ENCODE data around the gene SRGAP2.
"Not testable (repeated sequence)": the region's sequence is repeated elsewhere in the genome, so short reads cannot be mapped to it uniquely, and the experiment has no call there.

SRGAP2 gene

DNA sequence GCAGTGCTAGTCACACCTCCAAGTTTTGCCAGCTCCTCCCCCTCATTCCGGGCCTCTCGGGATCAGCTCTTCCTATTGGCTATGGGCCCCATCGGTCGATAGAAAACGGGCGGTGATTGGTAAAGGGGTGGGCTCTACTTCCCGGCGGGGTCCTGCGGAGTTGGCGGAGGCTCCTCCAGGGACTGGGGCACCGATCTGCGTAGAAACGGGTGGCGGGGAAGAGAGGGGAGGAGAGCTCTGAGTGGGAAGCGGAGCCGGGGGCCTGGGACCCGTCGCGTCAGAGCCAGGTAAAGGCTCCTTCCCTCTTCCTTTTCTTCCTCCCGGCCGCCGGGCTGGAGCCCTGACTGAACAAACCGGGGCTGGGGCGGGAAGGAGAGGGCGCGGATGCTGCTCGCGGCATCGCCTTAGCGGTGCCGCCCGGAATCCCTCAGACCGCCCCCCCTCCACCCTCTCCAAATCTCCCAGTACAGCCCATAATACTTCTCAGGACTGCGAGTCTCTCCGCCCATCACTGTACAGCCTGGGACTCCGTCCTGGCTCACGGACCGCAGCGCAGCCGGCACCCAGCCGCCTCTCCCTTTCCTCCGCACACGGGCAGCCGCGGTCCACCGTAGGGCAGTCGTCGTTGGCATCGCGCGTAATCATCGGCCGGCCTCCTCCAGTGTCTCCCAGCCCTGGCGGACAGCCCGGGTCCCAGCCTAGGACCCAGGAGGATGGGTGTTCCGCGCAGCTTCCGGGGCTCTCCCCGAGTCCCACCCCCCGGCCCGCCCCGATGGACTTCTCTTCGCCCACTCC lies at the start of gene SRGAP2:
SRGAP2 (plus strand) TSS at position 178 of the 795 bp plus-strand sequence. CDS start 2,430 bp downstream, outside the sequence.
- DNase-seq (ENCODE audit: low spot score in 2 of 2) (peak; percentile 23 to 41), ATAC-seq (replicated peaks; ENCODE audit: extremely low read depth, poor library complexity, severe bottlenecking) (peak; percentile 0)
- not testable (repeated sequence) for H3K36me3 Mint-ChIP-seq (ENCODE audit: insufficient read depth); H3K27me3 Mint-ChIP-seq; H3K9me3 Mint-ChIP-seq; H3K4me1 Mint-ChIP-seq
- peak within 1 kb of the TSS; percentile 82 for H3K4me3 Mint-ChIP-seq
- peak within 1 kb of the TSS; percentile 63 for H3K27ac Mint-ChIP-seq (ENCODE audit: low read depth)

DNA sequence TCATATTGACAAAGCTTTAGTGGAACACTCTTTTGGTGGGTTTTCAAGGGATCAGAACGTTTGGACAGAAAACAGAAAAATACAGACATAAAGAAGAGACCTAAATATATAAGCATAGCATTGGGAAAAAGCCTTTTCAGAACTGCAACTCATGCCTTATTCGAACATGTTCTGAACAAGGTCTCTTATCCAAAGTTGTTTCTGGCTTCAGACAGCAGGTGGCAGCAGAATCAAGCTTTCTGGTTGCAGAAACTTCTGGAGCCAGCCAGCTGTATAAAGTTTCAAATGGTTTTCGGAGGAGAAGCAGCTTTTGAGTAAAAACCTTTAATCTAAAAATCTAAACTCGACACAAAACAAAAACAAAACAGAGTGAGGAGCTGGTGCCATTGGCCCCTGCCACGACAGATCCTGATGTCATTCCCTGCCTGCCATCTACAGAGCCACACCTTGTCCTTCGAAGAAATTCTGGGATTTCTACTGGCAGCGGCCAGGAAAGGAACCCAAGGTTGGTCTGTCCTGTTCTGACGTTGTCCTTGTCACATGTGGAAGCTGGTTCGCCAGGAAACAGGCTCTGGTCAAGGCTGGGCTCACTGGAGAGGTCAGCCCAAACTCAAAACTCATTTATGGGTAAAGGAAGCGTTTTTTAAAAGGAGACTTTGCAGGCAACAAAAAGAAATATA lies 35.9 kb upstream of the SRGAP2 start:
- H3K27me3 Mint-ChIP-seq; ATAC-seq (replicated peaks; ENCODE audit: extremely low read depth, poor library complexity, severe bottlenecking); H3K4me3 Mint-ChIP-seq; H3K27ac Mint-ChIP-seq (ENCODE audit: low read depth); DNase-seq (ENCODE audit: low spot score in 2 of 2); H3K36me3 Mint-ChIP-seq (ENCODE audit: insufficient read depth); H3K9me3 Mint-ChIP-seq; H3K4me1 Mint-ChIP-seq: not testable (repeated sequence)

DNA sequence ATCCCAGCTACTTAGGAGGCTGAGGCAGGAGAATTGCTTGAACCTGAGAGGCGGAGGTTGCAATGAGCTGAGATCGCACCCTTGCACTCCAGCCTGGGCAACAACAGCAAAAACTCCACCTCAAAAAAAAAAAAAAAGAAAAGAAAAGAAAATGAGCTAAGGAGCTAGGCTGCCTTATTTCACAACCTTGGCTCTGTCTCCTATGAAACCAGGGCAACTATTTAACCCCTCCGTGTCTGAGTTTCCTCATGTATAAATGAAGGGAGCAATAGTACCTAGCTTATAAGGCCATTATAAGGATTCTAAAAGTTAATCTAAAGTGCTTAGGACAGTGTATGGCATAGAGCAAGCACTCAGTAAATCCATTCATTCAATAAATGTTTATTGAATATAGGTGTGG lies 33.5 kb upstream of the SRGAP2 start:
- not testable (repeated sequence) for DNase-seq (ENCODE audit: low spot score in 2 of 2); ATAC-seq (replicated peaks; ENCODE audit: extremely low read depth, poor library complexity, severe bottlenecking); H3K4me1 Mint-ChIP-seq; H3K4me3 Mint-ChIP-seq; H3K27ac Mint-ChIP-seq (ENCODE audit: low read depth); H3K9me3 Mint-ChIP-seq; H3K27me3 Mint-ChIP-seq; H3K36me3 Mint-ChIP-seq (ENCODE audit: insufficient read depth)

DNA sequence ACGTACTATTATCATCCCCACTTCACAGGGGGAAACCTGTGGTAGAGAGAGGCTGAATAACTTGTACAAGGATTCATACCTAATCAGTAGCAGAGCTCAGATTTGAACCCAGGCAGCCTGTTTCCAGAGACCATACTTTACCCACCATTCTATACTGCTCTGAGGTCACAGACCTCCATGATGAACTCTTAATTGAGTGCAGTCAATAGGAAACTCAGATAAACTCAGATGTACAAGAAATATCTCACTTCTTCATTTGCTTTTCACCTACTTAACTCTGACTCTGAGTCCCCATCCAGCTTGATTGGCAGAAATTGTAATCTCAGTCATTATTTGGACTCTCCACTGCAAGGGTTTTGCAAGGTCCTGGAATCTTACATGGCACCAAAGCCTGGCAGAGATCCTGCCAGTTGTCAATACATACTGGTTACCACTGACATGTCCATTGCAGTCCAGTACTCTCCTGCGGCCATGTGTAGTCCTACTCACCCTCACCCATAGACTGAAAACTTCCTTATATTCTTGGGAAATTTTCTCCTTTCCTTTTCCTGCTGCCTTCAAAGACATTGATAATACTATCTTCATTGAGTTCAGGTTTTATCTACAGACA lies 30.1 kb upstream of the SRGAP2 start:
- not testable (repeated sequence) for H3K27me3 Mint-ChIP-seq; DNase-seq (ENCODE audit: low spot score in 2 of 2); H3K9me3 Mint-ChIP-seq; H3K4me3 Mint-ChIP-seq; H3K4me1 Mint-ChIP-seq; H3K27ac Mint-ChIP-seq (ENCODE audit: low read depth); ATAC-seq (replicated peaks; ENCODE audit: extremely low read depth, poor library complexity, severe bottlenecking); H3K36me3 Mint-ChIP-seq (ENCODE audit: insufficient read depth)

DNA sequence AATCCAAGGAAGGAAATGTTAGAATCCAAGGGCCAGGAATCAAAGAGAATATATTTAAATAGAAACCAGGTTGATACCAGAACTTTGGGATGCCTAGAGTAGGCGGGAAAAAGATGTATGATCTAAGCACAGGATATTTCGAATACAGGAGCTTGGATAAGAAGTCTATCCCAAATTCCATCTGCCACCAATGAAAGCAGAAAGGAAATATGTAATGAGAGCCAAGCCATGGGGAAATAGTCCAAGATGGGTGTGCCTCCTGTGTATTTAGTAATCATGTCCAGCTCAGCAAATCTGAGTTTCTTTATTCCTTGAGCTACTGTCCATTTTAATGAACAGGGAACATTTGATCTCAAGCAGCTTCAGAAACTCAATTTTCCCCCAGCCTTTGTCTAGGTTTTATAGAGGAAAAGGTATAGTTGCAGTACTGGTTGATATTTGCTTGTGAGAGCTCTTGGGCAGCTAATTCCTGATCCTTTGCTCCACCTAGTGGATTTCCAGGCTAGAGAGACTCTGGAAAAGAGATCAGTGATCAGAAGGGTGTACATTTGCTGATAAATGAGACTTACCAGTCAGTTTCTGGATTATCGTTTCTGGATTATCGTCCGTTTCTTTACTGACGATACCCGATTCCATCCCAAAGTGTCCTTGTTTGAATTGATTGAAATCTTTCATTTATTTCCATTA lies 29.0 kb upstream of the SRGAP2 start:
- H3K4me3 Mint-ChIP-seq; H3K27ac Mint-ChIP-seq (ENCODE audit: low read depth); DNase-seq (ENCODE audit: low spot score in 2 of 2); H3K9me3 Mint-ChIP-seq; H3K27me3 Mint-ChIP-seq; H3K36me3 Mint-ChIP-seq (ENCODE audit: insufficient read depth); H3K4me1 Mint-ChIP-seq; ATAC-seq (replicated peaks; ENCODE audit: extremely low read depth, poor library complexity, severe bottlenecking): not testable (repeated sequence)

DNA sequence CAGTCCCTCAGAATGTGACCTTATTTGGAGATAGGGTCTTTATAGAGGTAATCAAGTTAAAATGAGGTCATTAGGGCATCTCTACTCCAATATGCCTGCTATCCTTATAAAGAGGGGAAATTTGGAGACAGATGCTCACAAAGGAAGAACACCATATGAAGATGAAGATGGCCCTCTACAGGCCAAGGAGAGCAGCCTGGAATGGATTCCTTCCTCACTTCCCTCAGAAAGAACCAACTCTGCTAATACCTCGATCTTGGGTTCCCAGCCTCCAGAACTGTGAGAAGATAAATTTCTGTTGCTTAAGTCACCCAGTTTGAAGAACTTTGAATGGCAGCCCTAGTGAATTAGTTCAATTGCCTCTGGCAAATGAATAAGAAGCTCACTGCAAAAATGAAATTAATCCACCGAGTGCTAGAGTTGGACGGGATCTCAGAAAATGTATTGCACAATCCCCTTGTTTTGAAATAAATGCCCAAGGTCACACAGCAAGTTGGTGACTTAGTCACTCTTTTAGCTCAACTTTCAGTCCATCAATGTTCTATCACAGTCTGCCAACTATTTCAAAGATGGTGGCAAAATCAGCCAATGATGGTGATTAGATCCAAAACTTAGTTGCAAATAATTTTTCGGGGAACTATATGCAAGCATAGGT lies 27.8 kb upstream of the SRGAP2 start:
- DNase-seq (ENCODE audit: low spot score in 2 of 2); H3K27me3 Mint-ChIP-seq; H3K4me3 Mint-ChIP-seq; H3K36me3 Mint-ChIP-seq (ENCODE audit: insufficient read depth); ATAC-seq (replicated peaks; ENCODE audit: extremely low read depth, poor library complexity, severe bottlenecking); H3K4me1 Mint-ChIP-seq; H3K27ac Mint-ChIP-seq (ENCODE audit: low read depth); H3K9me3 Mint-ChIP-seq: not testable (repeated sequence)

DNA sequence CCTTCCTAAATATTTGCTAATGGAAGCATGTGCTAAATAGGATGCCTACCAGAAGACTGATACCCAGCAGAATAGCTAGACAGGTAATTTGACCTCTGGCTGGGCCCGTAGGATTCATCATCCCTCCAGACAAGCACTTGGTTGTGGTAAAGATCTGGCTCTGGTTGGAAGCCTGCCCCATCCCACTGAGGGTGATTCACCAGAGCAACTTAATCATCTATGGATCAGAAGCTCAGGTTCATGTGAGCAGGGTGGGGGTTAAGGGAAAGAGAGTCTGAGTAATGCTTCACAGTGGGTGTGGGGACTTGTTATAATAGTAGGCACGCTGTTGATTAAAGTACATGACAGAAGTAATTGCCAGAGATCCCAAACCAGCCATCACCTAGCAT lies 27.2 kb upstream of the SRGAP2 start:
- H3K36me3 Mint-ChIP-seq (ENCODE audit: insufficient read depth); H3K27ac Mint-ChIP-seq (ENCODE audit: low read depth); ATAC-seq (replicated peaks; ENCODE audit: extremely low read depth, poor library complexity, severe bottlenecking); H3K9me3 Mint-ChIP-seq; H3K4me1 Mint-ChIP-seq; H3K27me3 Mint-ChIP-seq; DNase-seq (ENCODE audit: low spot score in 2 of 2); H3K4me3 Mint-ChIP-seq: not testable (repeated sequence)

DNA sequence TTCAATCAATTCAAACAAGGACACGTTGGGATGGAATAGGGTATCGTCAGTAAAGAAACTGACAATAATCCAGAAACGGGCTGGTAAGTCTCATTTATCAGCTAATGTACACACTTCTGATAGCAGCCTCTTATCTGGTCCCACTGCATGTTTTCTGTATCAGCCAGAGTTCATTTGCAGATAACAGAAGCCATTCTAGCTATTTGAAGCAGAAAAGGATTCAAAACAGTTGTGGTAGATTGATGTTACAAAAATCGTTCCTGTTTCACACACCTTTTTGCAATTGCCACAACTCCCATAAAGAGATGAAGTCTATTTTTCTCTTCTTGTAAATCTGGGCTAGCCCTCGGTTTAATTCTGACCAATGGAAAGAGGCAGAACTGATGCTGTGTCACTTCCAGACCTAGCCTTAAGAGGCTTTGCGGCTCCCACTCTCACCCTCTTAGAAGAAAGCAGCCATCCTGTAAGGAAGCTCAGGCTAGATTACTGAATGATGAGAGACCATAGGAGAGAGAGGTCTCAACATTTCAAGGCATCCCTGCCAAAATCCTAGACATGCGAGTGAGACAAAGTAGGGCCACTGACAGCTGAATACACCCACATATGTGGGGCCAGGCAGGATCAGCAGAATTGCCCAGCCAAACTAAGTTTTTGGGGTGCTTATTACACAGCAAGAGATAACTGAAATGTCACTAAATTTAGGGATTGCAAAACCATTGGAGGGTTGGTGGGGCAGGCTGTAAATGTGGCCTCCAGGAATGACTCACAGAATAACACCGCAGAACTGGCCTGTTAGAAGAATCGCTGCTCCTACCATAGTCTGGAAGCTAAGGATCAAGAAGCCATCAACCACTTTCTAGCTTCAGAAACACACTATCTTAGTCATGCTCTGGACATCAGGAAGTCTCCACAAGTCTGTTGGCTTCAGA lies 25.0 kb upstream of the SRGAP2 start:
- H3K36me3 Mint-ChIP-seq (ENCODE audit: insufficient read depth); H3K27ac Mint-ChIP-seq (ENCODE audit: low read depth); DNase-seq (ENCODE audit: low spot score in 2 of 2); H3K4me1 Mint-ChIP-seq; H3K27me3 Mint-ChIP-seq; H3K9me3 Mint-ChIP-seq; ATAC-seq (replicated peaks; ENCODE audit: extremely low read depth, poor library complexity, severe bottlenecking); H3K4me3 Mint-ChIP-seq: not testable (repeated sequence)

DNA sequence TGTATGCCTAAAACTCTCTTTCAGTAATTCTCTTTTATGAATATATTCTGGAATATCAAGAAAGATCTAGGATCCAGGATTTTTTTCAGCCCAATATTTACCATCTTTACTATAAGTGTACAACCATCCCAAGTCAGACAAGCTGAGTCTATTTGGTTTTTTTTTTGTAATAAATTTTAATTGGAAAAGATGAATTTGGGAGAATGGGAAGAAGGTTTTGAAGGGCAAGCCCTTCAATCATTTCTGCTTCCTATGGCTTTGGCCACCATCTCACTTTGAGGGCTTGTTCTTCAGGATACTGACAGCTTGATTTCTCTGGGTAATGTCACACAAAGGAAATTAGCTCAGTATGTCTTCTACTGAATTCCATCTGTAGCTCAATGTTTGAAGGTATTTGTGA lies 23.7 kb upstream of the SRGAP2 start:
- H3K27ac Mint-ChIP-seq (ENCODE audit: low read depth); ATAC-seq (replicated peaks; ENCODE audit: extremely low read depth, poor library complexity, severe bottlenecking); H3K36me3 Mint-ChIP-seq (ENCODE audit: insufficient read depth); H3K27me3 Mint-ChIP-seq; H3K4me1 Mint-ChIP-seq; H3K9me3 Mint-ChIP-seq; DNase-seq (ENCODE audit: low spot score in 2 of 2); H3K4me3 Mint-ChIP-seq: not testable (repeated sequence)

DNA sequence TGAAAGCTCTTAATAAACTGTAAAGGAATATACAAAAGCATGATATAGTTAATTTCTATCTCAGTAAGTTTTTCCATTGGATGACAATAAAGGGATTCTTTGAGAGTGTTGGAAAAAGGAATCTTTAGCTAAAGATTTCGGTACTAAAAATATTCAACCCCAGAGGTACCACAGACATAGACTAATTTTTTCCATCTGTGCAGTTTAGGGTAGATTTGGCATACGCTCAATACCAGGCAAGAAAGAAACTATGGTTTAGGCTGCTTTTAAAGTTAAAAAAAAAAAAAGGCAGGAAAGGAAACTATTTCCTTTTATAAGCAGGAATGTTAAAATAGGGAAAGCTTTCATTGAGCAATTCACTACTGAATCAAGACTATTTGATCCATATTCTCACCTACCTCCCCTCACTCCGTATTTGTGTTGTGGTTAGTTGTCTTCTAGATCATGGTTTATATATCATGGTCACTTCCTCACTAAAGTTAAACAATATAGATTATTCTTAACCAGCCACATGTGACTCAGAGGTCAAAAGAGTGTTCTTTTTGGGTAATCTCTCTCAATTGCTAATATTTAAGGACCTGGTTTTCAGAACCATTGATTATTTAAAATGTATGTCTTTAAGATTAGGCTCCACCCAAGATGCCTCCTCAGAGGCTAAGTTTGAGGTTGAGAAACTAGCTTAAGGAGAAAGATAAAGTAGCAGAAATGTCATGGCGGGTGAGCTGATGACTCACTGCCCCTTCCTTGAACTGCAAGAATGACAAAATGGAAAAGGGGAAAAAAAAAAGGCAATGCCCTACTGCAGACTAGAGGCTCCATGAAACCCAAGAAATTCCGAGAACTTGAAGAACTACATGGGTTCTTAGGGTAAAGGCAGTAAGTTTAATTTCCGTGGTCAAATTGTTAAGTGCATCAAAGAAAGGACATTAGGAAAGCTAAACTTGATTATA lies 20.7 kb upstream of the SRGAP2 start:
- ATAC-seq (replicated peaks; ENCODE audit: extremely low read depth, poor library complexity, severe bottlenecking); H3K4me1 Mint-ChIP-seq; H3K4me3 Mint-ChIP-seq; DNase-seq (ENCODE audit: low spot score in 2 of 2); H3K27ac Mint-ChIP-seq (ENCODE audit: low read depth); H3K9me3 Mint-ChIP-seq; H3K27me3 Mint-ChIP-seq; H3K36me3 Mint-ChIP-seq (ENCODE audit: insufficient read depth): not testable (repeated sequence)

DNA sequence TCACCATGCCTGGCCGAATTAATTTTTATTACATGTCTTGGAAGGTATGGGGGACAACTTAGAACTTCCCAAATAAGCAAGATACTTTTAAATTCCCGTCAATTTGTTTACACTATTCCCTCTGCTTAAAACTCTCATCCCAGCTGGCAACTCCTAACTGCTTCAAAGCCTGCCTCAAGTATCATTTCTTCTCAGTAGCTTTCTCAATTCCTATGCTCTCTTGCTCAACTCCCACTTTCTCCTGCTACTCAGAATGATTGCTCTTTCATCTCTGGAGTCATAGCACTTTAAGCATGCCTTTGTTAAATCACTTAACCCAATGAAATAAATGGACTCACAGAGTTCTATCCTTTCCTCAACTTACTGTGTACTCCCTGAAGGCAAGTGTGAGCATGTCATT lies 19.6 kb upstream of the SRGAP2 start:
- H3K9me3 Mint-ChIP-seq; ATAC-seq (replicated peaks; ENCODE audit: extremely low read depth, poor library complexity, severe bottlenecking); H3K27ac Mint-ChIP-seq (ENCODE audit: low read depth); H3K4me3 Mint-ChIP-seq; H3K36me3 Mint-ChIP-seq (ENCODE audit: insufficient read depth); H3K27me3 Mint-ChIP-seq; H3K4me1 Mint-ChIP-seq; DNase-seq (ENCODE audit: low spot score in 2 of 2): not testable (repeated sequence)

All from central memory CD8-positive, alpha-beta T cell (primary cell).